ENCODE results near the gene GART.

The GART gene

GRCh38 chr21:33455686-33456446 lies 86.1 kb downstream of the GART start:
- TF ChIP-seq, protein P1, sequence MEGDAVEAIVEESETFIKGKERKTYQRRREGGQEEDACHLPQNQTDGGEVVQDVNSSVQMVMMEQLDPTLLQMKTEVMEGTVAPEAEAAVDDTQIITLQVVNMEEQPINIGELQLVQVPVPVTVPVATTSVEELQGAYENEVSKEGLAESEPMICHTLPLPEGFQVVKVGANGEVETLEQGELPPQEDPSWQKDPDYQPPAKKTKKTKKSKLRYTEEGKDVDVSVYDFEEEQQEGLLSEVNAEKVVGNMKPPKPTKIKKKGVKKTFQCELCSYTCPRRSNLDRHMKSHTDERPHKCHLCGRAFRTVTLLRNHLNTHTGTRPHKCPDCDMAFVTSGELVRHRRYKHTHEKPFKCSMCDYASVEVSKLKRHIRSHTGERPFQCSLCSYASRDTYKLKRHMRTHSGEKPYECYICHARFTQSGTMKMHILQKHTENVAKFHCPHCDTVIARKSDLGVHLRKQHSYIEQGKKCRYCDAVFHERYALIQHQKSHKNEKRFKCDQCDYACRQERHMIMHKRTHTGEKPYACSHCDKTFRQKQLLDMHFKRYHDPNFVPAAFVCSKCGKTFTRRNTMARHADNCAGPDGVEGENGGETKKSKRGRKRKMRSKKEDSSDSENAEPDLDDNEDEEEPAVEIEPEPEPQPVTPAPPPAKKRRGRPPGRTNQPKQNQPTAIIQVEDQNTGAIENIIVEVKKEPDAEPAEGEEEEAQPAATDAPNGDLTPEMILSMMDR (conservative IDR thresholded peaks at IDR 0.05) = no peak
- no peak overlapping the region for H3K27ac ChIP-seq
